A549 (cell line): ENCODE data around the gene SCN4B. TPM values are rescaled to one million over a fixed set of nuclear protein-coding genes. Genes with fewer than 3 reads are reported as not detected.

Experiments used
- ATAC-seq, 2 experiments: fragments of 200-7000 bp in 1 of 2; fragments of >200 bp in 1 of 2; cut with Nextera tagmentation in 1 of 2; cut with Tn5 transposase in 1 of 2; 3 replicates each; pipeline versions ENCODE4 v1.8.0 to v1.9.1; 2018 to 2020; ENCODE audit warnings: mild to moderate bottlenecking in 1 of 2, moderate library complexity in 1 of 2
- CTCF ChIA-PET: fragments of 300-600 bp; sonication (Branson Sonifier 250); formaldehyde crosslinking; extraction: SDS; loops from one replicate; lab custom pipeline; 2021; ENCODE audit warnings: antibody characterized with exemption, inconsistent platforms; lab: Yijun Ruan, JAX
- POLR2A ChIA-PET: fragments of 350-600 bp; formaldehyde crosslinking; extraction: SDS; loops from one replicate; lab custom pipeline; 2021; ENCODE audit warnings: antibody characterized with exemption, inconsistent platforms; lab: Yijun Ruan, JAX
- DNase-seq, 2 experiments: peaks; one replicate each; pipeline versions ENCODE4 v3.0.0 to v3.0.0-alpha.2; 2011 to 2016; ENCODE audit warnings: low read depth in 1 of 2, low spot score in 1 of 2
- FAIRE-seq: peaks from 2 replicates; lab custom pipeline; 2011; peaks lifted over from hg19 to GRCh38; lab: Jason Lieb, UNC
- H3K27ac ChIP-seq, 2 experiments: fragments of >200 bp; sonication (Bioruptor Twin); formaldehyde crosslinking; 3 replicates each; pipeline ENCODE4 v1.5.1; 2016 to 2017
- H3K4me1 ChIP-seq: fragments of >200 bp; sonication (Bioruptor Twin); formaldehyde crosslinking; 3 replicates; pipeline ENCODE4 v1.6.1; 2016
- H3K4me2 ChIP-seq: fragments of >200 bp; sonication (Bioruptor Twin); formaldehyde crosslinking; 3 replicates; pipeline ENCODE4 v1.6.1; 2016
- H3K4me3 ChIP-seq: fragments of >200 bp; sonication (Bioruptor Twin); formaldehyde crosslinking; 3 replicates; pipeline ENCODE4 v1.5.1; 2016
- H3K9me3 ChIP-seq: fragments of >200 bp; sonication (Bioruptor Twin); formaldehyde crosslinking; 3 replicates; pipeline ENCODE4 v1.6.1; 2016
- CBX8 ChIP-seq: fragments of 200-600 bp; sonication (generic); IDR thresholded peaks from 2 replicates; pipeline ENCODE4 v1.6.1; 2016
- CEBPB ChIP-seq, 2 experiments: fragments of >200 bp in 1 of 2; sonication (Bioruptor Twin) in 1 of 2; formaldehyde crosslinking in 1 of 2; IDR thresholded peaks; 2 replicates each; pipeline ENCODE4 v1.6.1; 2012 to 2016
- EHF ChIP-seq: fragments of 250-450 bp; sonication (Bioruptor Pico); IDR thresholded peaks from 2 replicates; pipeline ENCODE4 v1.5.0; 2020; ENCODE audit warnings: mild to moderate bottlenecking
- EP300 ChIP-seq, 2 experiments: fragments of >200 bp; sonication (Bioruptor Twin); formaldehyde crosslinking; IDR thresholded peaks; 2 replicates in 1 of 2; 3 replicates in 1 of 2; pipeline ENCODE4 v1.6.1; 2016 to 2017
- FOSL2 ChIP-seq, 2 experiments: fragments of 450-650 bp in 1 of 2; fragments of >200 bp in 1 of 2; sonication (Bioruptor Twin) in 1 of 2; formaldehyde crosslinking; IDR thresholded peaks; 2 replicates each; pipeline versions ENCODE4 v1.5.0 to v1.6.1; 2016 to 2020; ENCODE audit warnings: mild to moderate bottlenecking in 1 of 2, moderate library complexity in 1 of 2
- GATA3 ChIP-seq: IDR thresholded peaks from 2 replicates; pipeline ENCODE4 v1.6.1; 2012; ENCODE audit warnings: borderline replicate concordance
- HOXA7 ChIP-seq: fragments of 250-450 bp; sonication (Bioruptor Pico); IDR thresholded peaks from 2 replicates; pipeline ENCODE4 v1.5.0; 2020; ENCODE audit warnings: mild to moderate bottlenecking, moderate library complexity
- JUN ChIP-seq, 2 experiments: fragments of >200 bp; sonication (Bioruptor Twin); formaldehyde crosslinking; IDR thresholded peaks; 2 replicates in 1 of 2; 3 replicates in 1 of 2; pipeline ENCODE4 v1.6.1; 2016 to 2017
- JUNB ChIP-seq: fragments of >200 bp; sonication (Bioruptor Twin); formaldehyde crosslinking; IDR thresholded peaks from 2 replicates; pipeline ENCODE4 v1.6.1; 2016
- KDM1A ChIP-seq: fragments of 200-600 bp; sonication (generic); IDR thresholded peaks from 2 replicates; pipeline ENCODE4 v1.6.1; 2016; ENCODE audit warnings: low read depth, mild to moderate bottlenecking
- MAZ ChIP-seq: fragments of 150-350 bp; IDR thresholded peaks from 2 replicates; pipeline ENCODE4 v1.6.1; 2014; ENCODE audit warnings: antibody characterized with exemption, low read depth, low read length, borderline replicate concordance
- PHF8 ChIP-seq: fragments of 200-600 bp; sonication (generic); IDR thresholded peaks from 2 replicates; pipeline ENCODE4 v1.6.1; 2016; ENCODE audit warnings: low read depth, mild to moderate bottlenecking, antibody characterized with exemption, moderate library complexity, borderline replicate concordance
- RAD21 ChIP-seq, 2 experiments: fragments of >200 bp in 1 of 2; sonication (Bioruptor Twin) in 1 of 2; formaldehyde crosslinking in 1 of 2; IDR thresholded peaks in 1 of 2; conservative IDR thresholded peaks in 1 of 2; 2 replicates in 1 of 2; 3 replicates in 1 of 2; pipeline ENCODE4 v1.6.1; 2012 to 2018; ENCODE audit warnings: inconsistent platforms in 1 of 2
- RARB ChIP-seq: fragments of 250-450 bp; sonication (Bioruptor Pico); IDR thresholded peaks from 2 replicates; pipeline ENCODE4 v1.8.0; 2021; ENCODE audit warnings: mild to moderate bottlenecking, moderate library complexity
- RFX5 ChIP-seq: fragments of 450-650 bp; IDR thresholded peaks from 2 replicates; pipeline ENCODE4 v1.7.1; 2014; ENCODE audit warnings: antibody characterized with exemption, mild to moderate bottlenecking, moderate library complexity
- TFCP2L1 ChIP-seq: fragments of 250-450 bp; sonication (Bioruptor Pico); IDR thresholded peaks from 2 replicates; pipeline ENCODE4 v1.5.0; 2021; ENCODE audit warnings: mild to moderate bottlenecking
- ZC3H11A ChIP-seq: fragments of 450-650 bp; IDR thresholded peaks from 2 replicates; pipeline ENCODE4 v1.6.1; 2014; ENCODE audit warnings: antibody characterized with exemption, mild to moderate bottlenecking
- WGBS: methylation state at CpG from one replicate; pipeline ENCODE4 v1.1.6; 2017; ENCODE audit errors: missing lambda C conversion rate; 5-methylcytosine and 5-hydroxymethylcytosine counted together
- polyA minus RNA-seq: library from RNA; depleted of rRNA, polyadenylated mRNA; stranded (reverse); fragments of >200 nt; gene quantifications from 2 replicates; pipeline ENCODE4 v1.2.3, GENCODE V29; 2011; rRNA and poly(A)+ RNA removed
- polyA plus RNA-seq, 4 experiments: library from polyadenylated mRNA; depleted of rRNA in 3 of 4; stranded (reverse); fragments of >200 nt; fragmentation: RNase III in 1 of 4; extraction: RNeasy Plus Mini Kit Qiagen cat#74134 plus additional on column Dnase treatment in 1 of 4; gene quantifications; 2 replicates in 3 of 4; 3 replicates in 1 of 4; pipeline ENCODE4 v1.2.3, GENCODE V29; 2011 to 2017
- TF ChIP-seq, protein P1 (sequence below): fragments of 250-450 bp; sonication (Bioruptor Pico); IDR thresholded peaks from 2 replicates; pipeline ENCODE4 v1.5.0; 2021; ENCODE audit warnings: mild to moderate bottlenecking, moderate library complexity, borderline replicate concordance
- TF ChIP-seq, protein P2 (sequence below): fragments of 150-350 bp; IDR thresholded peaks from 2 replicates; pipeline ENCODE4 v1.6.1; 2014; ENCODE audit warnings: low read depth, mild to moderate bottlenecking, low read length
- TF ChIP-seq, protein P3 (sequence below): fragments of >200 bp; sonication (Bioruptor Twin); formaldehyde crosslinking; IDR thresholded peaks from 3 replicates; pipeline ENCODE4 v1.6.1; 2016
- TF ChIP-seq, protein P4 (sequence below): fragments of >200 bp; sonication (Bioruptor Twin); formaldehyde crosslinking; IDR thresholded peaks from 2 replicates; pipeline ENCODE4 v1.6.1; 2016
- TF ChIP-seq, protein P5 (sequence below): fragments of 450-650 bp; IDR thresholded peaks from 2 replicates; pipeline ENCODE4 v1.6.1; 2014; ENCODE audit warnings: antibody characterized with exemption
- TF ChIP-seq, protein P6 (sequence below): IDR thresholded peaks from 2 replicates; pipeline ENCODE4 v1.6.1; 2012

SCN4B gene, protein sequence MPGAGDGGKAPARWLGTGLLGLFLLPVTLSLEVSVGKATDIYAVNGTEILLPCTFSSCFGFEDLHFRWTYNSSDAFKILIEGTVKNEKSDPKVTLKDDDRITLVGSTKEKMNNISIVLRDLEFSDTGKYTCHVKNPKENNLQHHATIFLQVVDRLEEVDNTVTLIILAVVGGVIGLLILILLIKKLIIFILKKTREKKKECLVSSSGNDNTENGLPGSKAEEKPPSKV
- polyA plus RNA-seq (2011; rRNA removed), result 0.04 and 0.12 TPM in 2 replicates
- 0.01 TPM in 2 replicates for polyA plus RNA-seq (2012; cell fraction: cytosol; rRNA removed)
- 0.01 and 0.02 TPM in 2 replicates for polyA plus RNA-seq (2012; cell fraction: nucleus; rRNA removed)
- polyA plus RNA-seq (2017; fragmentation: RNase III; extraction: RNeasy Plus Mini Kit Qiagen cat#74134 plus additional on column Dnase treatment), result 0.03 to 0.04 TPM in 2 of 3 replicates, not detected in the other
- polyA minus RNA-seq, result 0.10 TPM in 1 of 2 replicates, not detected in the other

DNA sequence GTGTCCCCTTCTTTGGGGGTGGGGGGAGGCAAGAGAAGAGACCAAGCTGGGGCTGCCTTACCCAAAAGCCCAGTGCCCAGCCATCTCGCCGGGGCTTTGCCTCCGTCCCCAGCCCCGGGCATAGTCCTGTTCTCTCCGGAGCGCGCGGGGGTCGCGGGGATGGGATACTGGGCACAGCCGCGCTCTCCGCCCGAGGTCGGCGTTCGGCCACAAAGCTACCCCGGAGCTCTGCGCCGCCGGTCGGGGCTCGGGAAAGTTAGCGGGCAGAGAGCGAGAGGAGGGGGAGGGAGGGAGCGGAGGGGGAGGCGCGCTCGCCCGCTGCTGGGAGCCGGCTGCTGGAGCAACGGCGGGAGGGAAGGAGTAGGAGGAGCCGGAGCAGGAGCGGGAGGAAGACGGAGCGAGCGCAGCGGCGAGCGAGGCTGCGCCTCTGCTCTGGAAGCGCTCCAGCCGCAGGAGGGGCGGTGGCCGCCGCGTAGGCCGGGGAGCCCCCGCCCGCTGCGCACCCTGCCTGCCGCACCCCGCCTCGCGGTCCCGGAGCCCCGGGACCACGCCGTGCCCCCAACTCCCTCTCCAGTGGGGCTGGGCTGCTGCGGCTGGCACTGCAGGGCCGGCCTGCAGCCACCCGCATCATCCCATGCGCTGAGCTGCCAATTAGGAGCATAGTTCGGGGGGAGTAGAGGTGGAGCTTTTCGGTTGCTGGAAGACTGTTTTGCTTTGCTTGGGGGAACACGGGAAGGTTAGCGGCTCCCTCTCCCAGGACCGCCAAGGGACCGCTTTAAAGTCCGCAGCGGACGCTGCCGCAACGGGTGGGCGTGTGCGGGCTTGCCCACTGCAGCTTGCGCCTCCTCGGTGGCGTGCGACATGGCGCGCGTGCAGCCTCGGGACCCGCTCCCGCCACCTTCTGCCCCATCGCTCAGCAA lies at the start of gene SCN4B:
Gene SCN4B, minus strand, starts transcription at position 272 of the 920 bp plus-strand sequence. Its CDS starts 150 bp downstream, at position 122.
- H3K27ac ChIP-seq, result peak within 1 kb of the TSS; percentile 35 to 87; a peak in 5 of 6 replicates
- DNase-seq (peak; percentile 18 to 56), ATAC-seq (peak; percentile 49 to 83), FAIRE-seq (no peak)
- H3K9me3 ChIP-seq, result no peaks in the 10 kb centered on the region
- peak within 1 kb of the TSS; percentile 96 for H3K4me2 ChIP-seq
- WGBS, result 15% methylated on average over 40 of the region's 88 CpGs
- peak within 1 kb of the TSS; percentile 45 for H3K4me3 ChIP-seq
- no peak for TF ChIP-seq CBX8
- TF ChIP-seq JUNB, result no peak
- TF ChIP-seq RAD21 (conservative IDR thresholded peaks at IDR 0.05 in 1 of 2, IDR thresholded peaks at IDR 0.05 in 1 of 2), result no peak
- TF ChIP-seq HOXA7 (CRISPR knock-in tag), result no peak
- no peak for TF ChIP-seq JUN (IDR thresholded peaks at IDR 0.05)
- TF ChIP-seq MAZ, result no peak
- TF ChIP-seq ZC3H11A, result no peak
- no peak for TF ChIP-seq TFCP2L1 (CRISPR knock-in tag)
- no peaks in the 10 kb centered on the region; the same call in 2 of the 3 replicates for H3K4me1 ChIP-seq
- ChIA-PET CTCF (interaction anchor here (2.4 kb wide), 1 partner anchor 18 kb away, joined by 13 read pairs; no protein-coding TSS in a partner anchor), POLR2A (no interaction called here)

DNA sequence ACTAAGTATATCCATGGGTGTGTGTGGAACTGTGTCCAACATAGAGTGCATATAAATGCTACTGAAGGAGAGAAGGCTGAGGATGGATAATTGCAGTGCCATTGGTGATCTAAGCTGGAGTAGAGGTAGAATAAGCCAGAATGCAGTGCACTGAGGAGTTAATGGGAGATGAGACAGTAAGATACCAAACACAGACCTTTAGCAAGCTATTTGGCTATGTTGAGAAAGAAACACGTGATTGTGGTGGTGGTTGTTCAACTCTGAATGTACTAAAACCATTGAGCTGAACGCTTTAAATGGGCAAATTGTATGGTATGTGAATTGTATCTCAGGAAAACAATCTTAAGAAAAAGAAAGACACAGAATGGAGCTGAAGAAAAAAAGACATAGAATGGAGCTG lies 49.3 kb upstream of the SCN4B start:
- Histone ChIP-seq H3K4me2 (no peak overlapping the region), H3K9me3 (no peaks in the 10 kb centered on the region), H3K4me3 (no peak overlapping the region), H3K4me1 (no peaks in the 10 kb centered on the region), H3K27ac (no peak overlapping the region)
- POLR2A ChIA-PET, result no interaction called here
- ATAC-seq, result no peak
- DNase-seq, result no peak
- WGBS, result 16% methylated on average over 2 of the region's 2 CpGs
- FAIRE-seq, result no peak
- CTCF ChIA-PET, result interaction anchor here (0.7 to 1.6 kb wide), 5 partner anchors 10 to 286 kb away, joined by 3 to 4 read pairs (median 3); no protein-coding TSS in a partner anchor
- TF ChIP-seq KDM1A, result no peak
- TF ChIP-seq PHF8, result no peak
- TF ChIP-seq EP300 (IDR thresholded peaks at IDR 0.05), result no peak
- no peak for TF ChIP-seq JUN (IDR thresholded peaks at IDR 0.05)
- no peak for TF ChIP-seq CEBPB (IDR thresholded peaks at IDR 0.05)
- TF ChIP-seq EHF (CRISPR knock-in tag), result no peak
- TF ChIP-seq RFX5, result no peak
- no peak for TF ChIP-seq RARB (CRISPR knock-in tag)
- no peak for TF ChIP-seq FOSL2 (IDR thresholded peaks at IDR 0.05)
- TF ChIP-seq FOSL2 (CRISPR knock-in tag; IDR thresholded peaks at IDR 0.05), result no peak
- no peak for TF ChIP-seq HOXA7 (CRISPR knock-in tag)
- no peak for TF ChIP-seq GATA3
- TF ChIP-seq, protein P1, sequence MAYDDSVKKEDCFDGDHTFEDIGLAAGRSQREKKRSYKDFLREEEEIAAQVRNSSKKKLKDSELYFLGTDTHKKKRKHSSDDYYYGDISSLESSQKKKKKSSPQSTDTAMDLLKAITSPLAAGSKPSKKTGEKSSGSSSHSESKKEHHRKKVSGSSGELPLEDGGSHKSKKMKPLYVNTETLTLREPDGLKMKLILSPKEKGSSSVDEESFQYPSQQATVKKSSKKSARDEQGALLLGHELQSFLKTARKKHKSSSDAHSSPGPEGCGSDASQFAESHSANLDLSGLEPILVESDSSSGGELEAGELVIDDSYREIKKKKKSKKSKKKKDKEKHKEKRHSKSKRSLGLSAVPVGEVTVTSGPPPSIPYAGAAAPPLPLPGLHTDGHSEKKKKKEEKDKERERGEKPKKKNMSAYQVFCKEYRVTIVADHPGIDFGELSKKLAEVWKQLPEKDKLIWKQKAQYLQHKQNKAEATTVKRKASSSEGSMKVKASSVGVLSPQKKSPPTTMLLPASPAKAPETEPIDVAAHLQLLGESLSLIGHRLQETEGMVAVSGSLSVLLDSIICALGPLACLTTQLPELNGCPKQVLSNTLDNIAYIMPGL, result no peak
- TF ChIP-seq, protein P2, sequence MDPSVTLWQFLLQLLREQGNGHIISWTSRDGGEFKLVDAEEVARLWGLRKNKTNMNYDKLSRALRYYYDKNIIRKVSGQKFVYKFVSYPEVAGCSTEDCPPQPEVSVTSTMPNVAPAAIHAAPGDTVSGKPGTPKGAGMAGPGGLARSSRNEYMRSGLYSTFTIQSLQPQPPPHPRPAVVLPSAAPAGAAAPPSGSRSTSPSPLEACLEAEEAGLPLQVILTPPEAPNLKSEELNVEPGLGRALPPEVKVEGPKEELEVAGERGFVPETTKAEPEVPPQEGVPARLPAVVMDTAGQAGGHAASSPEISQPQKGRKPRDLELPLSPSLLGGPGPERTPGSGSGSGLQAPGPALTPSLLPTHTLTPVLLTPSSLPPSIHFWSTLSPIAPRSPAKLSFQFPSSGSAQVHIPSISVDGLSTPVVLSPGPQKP, result no peak
- TF ChIP-seq, protein P3, sequence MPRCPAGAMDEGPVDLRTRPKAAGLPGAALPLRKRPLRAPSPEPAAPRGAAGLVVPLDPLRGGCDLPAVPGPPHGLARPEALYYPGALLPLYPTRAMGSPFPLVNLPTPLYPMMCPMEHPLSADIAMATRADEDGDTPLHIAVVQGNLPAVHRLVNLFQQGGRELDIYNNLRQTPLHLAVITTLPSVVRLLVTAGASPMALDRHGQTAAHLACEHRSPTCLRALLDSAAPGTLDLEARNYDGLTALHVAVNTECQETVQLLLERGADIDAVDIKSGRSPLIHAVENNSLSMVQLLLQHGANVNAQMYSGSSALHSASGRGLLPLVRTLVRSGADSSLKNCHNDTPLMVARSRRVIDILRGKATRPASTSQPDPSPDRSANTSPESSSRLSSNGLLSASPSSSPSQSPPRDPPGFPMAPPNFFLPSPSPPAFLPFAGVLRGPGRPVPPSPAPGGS, result no peak
- TF ChIP-seq JUNB, result no peak
- TF ChIP-seq, protein P4, sequence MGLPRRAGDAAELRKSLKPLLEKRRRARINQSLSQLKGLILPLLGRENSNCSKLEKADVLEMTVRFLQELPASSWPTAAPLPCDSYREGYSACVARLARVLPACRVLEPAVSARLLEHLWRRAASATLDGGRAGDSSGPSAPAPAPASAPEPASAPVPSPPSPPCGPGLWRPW, result no peak
- TF ChIP-seq, protein P5, sequence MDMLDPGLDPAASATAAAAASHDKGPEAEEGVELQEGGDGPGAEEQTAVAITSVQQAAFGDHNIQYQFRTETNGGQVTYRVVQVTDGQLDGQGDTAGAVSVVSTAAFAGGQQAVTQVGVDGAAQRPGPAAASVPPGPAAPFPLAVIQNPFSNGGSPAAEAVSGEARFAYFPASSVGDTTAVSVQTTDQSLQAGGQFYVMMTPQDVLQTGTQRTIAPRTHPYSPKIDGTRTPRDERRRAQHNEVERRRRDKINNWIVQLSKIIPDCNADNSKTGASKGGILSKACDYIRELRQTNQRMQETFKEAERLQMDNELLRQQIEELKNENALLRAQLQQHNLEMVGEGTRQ, result no peak
- TF ChIP-seq, protein P6, sequence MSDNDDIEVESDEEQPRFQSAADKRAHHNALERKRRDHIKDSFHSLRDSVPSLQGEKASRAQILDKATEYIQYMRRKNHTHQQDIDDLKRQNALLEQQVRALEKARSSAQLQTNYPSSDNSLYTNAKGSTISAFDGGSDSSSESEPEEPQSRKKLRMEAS, result no peak
- TF ChIP-seq ZC3H11A, result no peak
- no peak for TF ChIP-seq CBX8
